Endothelial cell (in vitro differentiated cells): ENCODE measurements around the gene CACNG8. TPM values are rescaled to one million over a fixed set of nuclear protein-coding genes. Genes with fewer than 3 reads are reported as not detected.

Experiments
- DNase-seq: peaks from one replicate; pipeline ENCODE4 v3.0.0; 2021; ENCODE audit warnings: low spot score
- H3K27ac Mint-ChIP-seq: one replicate; pipeline ENCODE4 v1.8.0; 2021; ENCODE audit warnings: mixed read lengths, inconsistent platforms; ENCODE audit not compliant: unreplicated experiment
- H3K27me3 Mint-ChIP-seq: one replicate; pipeline ENCODE4 v1.8.0; 2021; ENCODE audit warnings: mild to moderate bottlenecking, moderate library complexity, mixed read lengths, inconsistent platforms; ENCODE audit not compliant: unreplicated experiment
- H3K36me3 Mint-ChIP-seq: one replicate; pipeline ENCODE4 v1.8.0; 2021; ENCODE audit warnings: mild to moderate bottlenecking, low read depth, mixed read lengths, inconsistent platforms; ENCODE audit not compliant: unreplicated experiment
- H3K4me1 Mint-ChIP-seq: one replicate; pipeline ENCODE4 v1.8.0; 2021; ENCODE audit warnings: mild to moderate bottlenecking, mixed read lengths, inconsistent platforms; ENCODE audit not compliant: unreplicated experiment
- H3K4me3 Mint-ChIP-seq: one replicate; pipeline ENCODE4 v1.8.0; 2021; ENCODE audit warnings: mild to moderate bottlenecking, mixed read lengths, inconsistent platforms; ENCODE audit not compliant: unreplicated experiment
- H3K9me3 Mint-ChIP-seq: one replicate; pipeline ENCODE4 v1.8.0; 2021; ENCODE audit warnings: mixed read lengths, inconsistent platforms; ENCODE audit not compliant: unreplicated experiment
- CTCF ChIP-seq: fragments of 200-600 bp; sonication (generic); IDR thresholded peaks from one replicate; pipeline ENCODE4 v1.5.0; 2021; ENCODE audit warnings: antibody characterized with exemption; ENCODE audit not compliant: unreplicated experiment
- total RNA-seq: library from RNA; stranded (reverse); fragmentation: NEBNext Ultra II Directional; extraction: Animal tissue kit (Norgen Biotek cat#: 25700); gene quantifications from one replicate; pipeline ENCODE4 v1.2.1, GENCODE V29; 2021; ENCODE audit not compliant: unreplicated experiment

CACNG8 gene
- total RNA-seq, 1 donor from 2014 or later, result 12.9 TPM

GRCh38 chr19:53971673-53972072 lies 8.9 kb downstream of the CACNG8 start:
- no peaks in the 10 kb centered on the region for H3K36me3 Mint-ChIP-seq

GRCh38 chr19:53977429-53977990 lies 14.8 kb downstream of the CACNG8 start:
- H3K36me3 Mint-ChIP-seq, result peaks cover 16% of the 10 kb centered on the region
- peak overlapping the region; percentile 91 for H3K4me3 Mint-ChIP-seq
- peaks cover 17% of the 10 kb centered on the region for H3K27me3 Mint-ChIP-seq
- TF ChIP-seq CTCF, result no peak
- no peaks in the 10 kb centered on the region for H3K9me3 Mint-ChIP-seq
- H3K27ac Mint-ChIP-seq, result peak overlapping the region; percentile 43
- peaks cover 23% of the 10 kb centered on the region for H3K4me1 Mint-ChIP-seq
- DNase-seq, result peak; percentile 75

More at GRCh38 chr19:53971673-53972072, 8.9 kb downstream of the CACNG8 start:
- no peak for TF ChIP-seq CTCF
- H3K4me3 Mint-ChIP-seq, result no peak overlapping the region
- H3K27me3 Mint-ChIP-seq, result peaks cover 4% of the 10 kb centered on the region
- no peak for DNase-seq
- no peaks in the 10 kb centered on the region for H3K4me1 Mint-ChIP-seq
- H3K27ac Mint-ChIP-seq, result no peak overlapping the region
- no peaks in the 10 kb centered on the region for H3K9me3 Mint-ChIP-seq

- TF ChIP-seq CTCF, result no peak
- H3K9me3 Mint-ChIP-seq, result no peaks in the 10 kb centered on the region
- H3K36me3 Mint-ChIP-seq, result peaks cover 16% of the 10 kb centered on the region
- H3K4me1 Mint-ChIP-seq, result peaks cover 23% of the 10 kb centered on the region
- peak overlapping the region; percentile 91 for H3K4me3 Mint-ChIP-seq
- peak; percentile 95 for DNase-seq
- peaks cover 17% of the 10 kb centered on the region for H3K27me3 Mint-ChIP-seq
- peak overlapping the region; percentile 89 for H3K27ac Mint-ChIP-seq
Observed at GRCh38 chr19:53977991-53978731, 15.4 kb downstream of the CACNG8 start.

- no peak for DNase-seq
- no peaks in the 10 kb centered on the region for H3K9me3 Mint-ChIP-seq
Observed at GRCh38 chr19:53978975-53979801, 16.5 kb downstream of the CACNG8 start.

More at GRCh38 chr19:53978975-53979801, 16.5 kb downstream of the CACNG8 start:
- Mint-ChIP-seq H3K4me1 (peaks cover 23% of the 10 kb centered on the region), H3K36me3 (peaks cover 16% of the 10 kb centered on the region), H3K27me3 (peaks cover 17% of the 10 kb centered on the region), H3K27ac (peak overlapping the region; percentile 68), H3K4me3 (peak overlapping the region; percentile 86)
- TF ChIP-seq CTCF, result no peak
